ENCODE results near the gene DOCK4. TPM values are rescaled to one million over a fixed set of nuclear protein-coding genes. Genes with fewer than 3 reads are reported as not detected.

The DOCK4 gene
- total and polyA plus RNA-seq, 2 donors from 2014 or later: 3.2 to 38.9 TPM

DNA sequence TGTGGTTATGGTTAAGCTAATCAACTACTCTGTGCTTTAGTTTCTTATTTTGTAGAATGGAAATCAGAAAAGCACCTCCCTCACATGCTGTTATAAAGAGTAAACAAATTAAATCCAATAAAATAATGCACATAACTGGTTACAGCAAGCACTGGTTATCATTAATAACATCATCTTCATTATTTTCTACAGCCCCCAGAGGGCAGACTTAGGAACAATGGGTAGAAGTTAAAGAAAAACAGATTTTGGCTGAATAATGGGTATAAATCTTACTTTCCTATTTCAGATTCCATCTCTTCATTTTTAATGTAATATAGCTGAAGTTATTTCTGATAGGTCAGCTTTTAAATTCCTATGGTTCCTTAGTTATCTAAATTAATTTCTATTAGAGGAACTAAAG is 126.5 kb downstream of the DOCK4 start:
- Histone ChIP-seq H3K27ac (ENCODE audit: low read depth in 2 of 2, low read length in 2 of 2) (no peak overlapping the region), H3K9ac (ENCODE audit: low read length in 3 of 3) (no peak overlapping the region), H3K9me3 (ENCODE audit: control insufficient read depth in 2 of 3, insufficient read depth in 1 of 3, low read length in 3 of 3) (no peaks in the 10 kb centered on the region), H3K36me3 (ENCODE audit: control insufficient read depth in 2 of 3, insufficient read depth in 3 of 3, low read length in 3 of 3) (no peaks in the 10 kb centered on the region), H3K4me1 (ENCODE audit: control insufficient read depth in 2 of 3, insufficient read depth in 2 of 3, low read depth in 1 of 3, low read length in 3 of 3) (peaks cover 0 to 6% (median 6%) of the 10 kb centered on the region in 3 donors), H3K27me3 (ENCODE audit: control insufficient read depth, insufficient read depth, low read length) (no peaks in the 10 kb centered on the region), H3K4me3 (ENCODE audit: low read length in 3 of 3) (no peak overlapping the region)
- TF ChIP-seq, protein P1, sequence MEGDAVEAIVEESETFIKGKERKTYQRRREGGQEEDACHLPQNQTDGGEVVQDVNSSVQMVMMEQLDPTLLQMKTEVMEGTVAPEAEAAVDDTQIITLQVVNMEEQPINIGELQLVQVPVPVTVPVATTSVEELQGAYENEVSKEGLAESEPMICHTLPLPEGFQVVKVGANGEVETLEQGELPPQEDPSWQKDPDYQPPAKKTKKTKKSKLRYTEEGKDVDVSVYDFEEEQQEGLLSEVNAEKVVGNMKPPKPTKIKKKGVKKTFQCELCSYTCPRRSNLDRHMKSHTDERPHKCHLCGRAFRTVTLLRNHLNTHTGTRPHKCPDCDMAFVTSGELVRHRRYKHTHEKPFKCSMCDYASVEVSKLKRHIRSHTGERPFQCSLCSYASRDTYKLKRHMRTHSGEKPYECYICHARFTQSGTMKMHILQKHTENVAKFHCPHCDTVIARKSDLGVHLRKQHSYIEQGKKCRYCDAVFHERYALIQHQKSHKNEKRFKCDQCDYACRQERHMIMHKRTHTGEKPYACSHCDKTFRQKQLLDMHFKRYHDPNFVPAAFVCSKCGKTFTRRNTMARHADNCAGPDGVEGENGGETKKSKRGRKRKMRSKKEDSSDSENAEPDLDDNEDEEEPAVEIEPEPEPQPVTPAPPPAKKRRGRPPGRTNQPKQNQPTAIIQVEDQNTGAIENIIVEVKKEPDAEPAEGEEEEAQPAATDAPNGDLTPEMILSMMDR (IDR thresholded peaks at IDR 0.05; ENCODE audit: borderline replicate concordance, extremely low read depth, insufficient read depth): no peak
- FAIRE-seq (no peak), DNase-seq (no peak)
- intact Hi-C loops (cut with DNase I): no loop called here

DNA sequence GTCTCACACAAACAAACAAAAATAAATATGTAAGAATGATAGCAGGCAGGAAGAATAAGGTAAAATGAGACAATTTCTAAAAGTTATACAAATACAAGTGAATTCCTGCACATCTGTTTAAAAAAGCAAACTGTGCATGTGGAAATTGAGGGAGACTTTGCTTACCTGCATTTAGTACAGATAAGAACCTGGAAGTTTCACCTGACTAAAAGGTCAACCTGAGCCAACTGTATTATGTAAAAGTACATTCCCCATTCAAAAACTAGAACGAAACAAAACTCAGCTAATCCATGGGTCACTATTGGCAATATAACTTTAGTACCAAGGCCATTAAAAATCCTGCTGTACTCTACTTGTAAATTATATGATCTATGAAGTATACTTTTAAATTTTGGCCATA is 127.1 kb downstream of the DOCK4 start:
- Histone ChIP-seq H3K36me3 (ENCODE audit: control insufficient read depth in 2 of 3, insufficient read depth in 3 of 3, low read length in 3 of 3) (no peaks in the 10 kb centered on the region), H3K4me3 (ENCODE audit: low read length in 3 of 3) (no peak overlapping the region), H3K9ac (ENCODE audit: low read length in 3 of 3) (no peak overlapping the region), H3K9me3 (ENCODE audit: control insufficient read depth in 2 of 3, insufficient read depth in 1 of 3, low read length in 3 of 3) (no peaks in the 10 kb centered on the region), H3K27me3 (ENCODE audit: control insufficient read depth, insufficient read depth, low read length) (no peaks in the 10 kb centered on the region), H3K27ac (ENCODE audit: low read depth in 2 of 2, low read length in 2 of 2) (no peak overlapping the region), H3K4me1 (ENCODE audit: control insufficient read depth in 2 of 3, insufficient read depth in 2 of 3, low read depth in 1 of 3, low read length in 3 of 3) (peaks cover 0 to 6% (median 3%) of the 10 kb centered on the region in 3 donors)
- TF ChIP-seq, protein P1 (IDR thresholded peaks at IDR 0.05; ENCODE audit: borderline replicate concordance, extremely low read depth, insufficient read depth): no peak
- no peak for FAIRE-seq
- no peak for DNase-seq
- intact Hi-C loops (cut with DNase I): no loop called here

DNA sequence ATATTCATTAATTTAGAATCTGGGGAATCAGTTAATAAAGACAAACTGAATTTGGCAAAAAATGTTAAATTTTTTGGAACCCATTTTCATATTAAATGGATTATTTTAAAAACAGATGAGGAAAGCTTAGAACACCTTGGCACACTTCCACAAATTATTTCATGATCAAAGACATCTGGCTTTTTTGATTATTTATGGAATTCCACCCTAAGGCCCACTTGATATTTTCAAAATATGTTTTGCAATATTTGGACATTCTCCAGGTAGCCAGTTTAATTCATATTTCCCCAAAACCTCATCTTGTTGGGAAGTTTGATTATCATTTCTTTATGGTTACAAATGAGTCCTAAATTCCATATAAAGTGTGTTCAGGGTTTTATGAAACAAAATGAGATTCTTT is 129.9 kb downstream of the DOCK4 start:
- no peak for FAIRE-seq
- Histone ChIP-seq H3K27me3 (ENCODE audit: control insufficient read depth, insufficient read depth, low read length) (no peaks in the 10 kb centered on the region), H3K4me1 (ENCODE audit: control insufficient read depth in 2 of 3, insufficient read depth in 2 of 3, low read depth in 1 of 3, low read length in 3 of 3) (peaks cover 0 to 5% (median 3%) of the 10 kb centered on the region in 3 donors), H3K36me3 (ENCODE audit: control insufficient read depth in 2 of 3, insufficient read depth in 3 of 3, low read length in 3 of 3) (no peaks in the 10 kb centered on the region), H3K27ac (ENCODE audit: low read depth in 2 of 2, low read length in 2 of 2) (no peak overlapping the region), H3K9ac (ENCODE audit: low read length in 3 of 3) (no peak overlapping the region), H3K9me3 (ENCODE audit: control insufficient read depth in 2 of 3, insufficient read depth in 1 of 3, low read length in 3 of 3) (no peaks in the 10 kb centered on the region), H3K4me3 (ENCODE audit: low read length in 3 of 3) (no peak overlapping the region)
- DNase-seq: no peak
- TF ChIP-seq, protein P1 (IDR thresholded peaks at IDR 0.05; ENCODE audit: borderline replicate concordance, extremely low read depth, insufficient read depth): no peak
- intact Hi-C loops (cut with DNase I): no loop called here

DNA sequence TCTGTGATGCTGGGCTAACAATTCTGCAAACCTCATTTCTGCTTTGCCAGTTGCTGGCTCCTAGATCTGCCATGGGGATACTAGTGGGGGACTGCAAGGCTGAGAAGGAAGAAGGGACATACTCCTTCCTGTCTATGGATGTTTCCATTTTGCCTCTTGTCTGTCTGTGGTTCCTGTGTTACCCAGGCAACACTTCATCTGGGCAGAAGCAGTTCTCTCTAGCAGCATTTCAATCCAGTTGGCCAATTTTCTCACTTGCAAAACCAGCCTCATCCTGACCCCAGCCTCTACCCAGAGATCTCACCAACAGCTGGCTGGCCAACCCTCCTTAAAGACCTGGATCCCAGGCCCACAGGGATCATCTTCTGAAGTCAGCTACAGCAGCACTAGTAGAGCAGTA is 131.7 kb downstream of the DOCK4 start:
- Histone ChIP-seq H3K27me3 (ENCODE audit: control insufficient read depth, insufficient read depth, low read length) (no peaks in the 10 kb centered on the region), H3K27ac (ENCODE audit: low read depth in 2 of 2, low read length in 2 of 2) (no peak overlapping the region), H3K4me1 (ENCODE audit: control insufficient read depth in 2 of 3, insufficient read depth in 2 of 3, low read depth in 1 of 3, low read length in 3 of 3) (peaks cover 0 to 2% (median 0%) of the 10 kb centered on the region in 3 donors), H3K36me3 (ENCODE audit: control insufficient read depth in 2 of 3, insufficient read depth in 3 of 3, low read length in 3 of 3) (no peaks in the 10 kb centered on the region), H3K4me3 (ENCODE audit: low read length in 3 of 3) (no peak overlapping the region), H3K9me3 (ENCODE audit: control insufficient read depth in 2 of 3, insufficient read depth in 1 of 3, low read length in 3 of 3) (no peaks in the 10 kb centered on the region), H3K9ac (ENCODE audit: low read length in 3 of 3) (no peak overlapping the region)
- FAIRE-seq (no peak), DNase-seq (no peak)
- TF ChIP-seq, protein P1 (IDR thresholded peaks at IDR 0.05; ENCODE audit: borderline replicate concordance, extremely low read depth, insufficient read depth): no peak
- intact Hi-C loops (cut with DNase I): no loop called here

All from kidney (tissue), 14 donors.